Measurements from ENCODE around the gene ZDHHC21.
A peak's percentile ranks its signal among the peaks of the same experiment; 100 is the strongest.

The ZDHHC21 gene

GRCh38 chr9:14693251-14693861 lies at the start of gene ZDHHC21:
ZDHHC21 (minus strand) TSS chr9:14693432; CDS start chr9:14674340, 19,092 bp downstream.
- DNase-seq (ENCODE audit: extremely low read depth, low read depth), result no peak
- TF ChIP-seq CTCF (IDR thresholded peaks at IDR 0.05; ENCODE audit: low read depth, low read length, missing control alignments), result no peak
- peak within 1 kb of the TSS; percentile 62 for H3K4me3 ChIP-seq (replicated peaks; ENCODE audit: low read depth, low read length)

- no peak overlapping the region for H3K4me3 ChIP-seq (replicated peaks; ENCODE audit: low read depth, low read length)
- TF ChIP-seq CTCF (IDR thresholded peaks at IDR 0.05; ENCODE audit: low read depth, low read length, missing control alignments), result no peak
- DNase-seq (ENCODE audit: extremely low read depth, low read depth), result no peak
Measured at GRCh38 chr9:14741369-14741768, 48.1 kb upstream of the ZDHHC21 start.

- DNase-seq (ENCODE audit: extremely low read depth, low read depth), result no peak
Measured at GRCh38 chr9:14733133-14733532, 39.9 kb upstream of the ZDHHC21 start.

GRCh38 chr9:14731294-14731981 lies 38.2 kb upstream of the ZDHHC21 start:
- no peak overlapping the region for H3K4me3 ChIP-seq (replicated peaks; ENCODE audit: low read depth, low read length)
- TF ChIP-seq CTCF (IDR thresholded peaks at IDR 0.05; ENCODE audit: low read depth, low read length, missing control alignments), result no peak
- no peak for DNase-seq (ENCODE audit: extremely low read depth, low read depth)

More at GRCh38 chr9:14733133-14733532, 39.9 kb upstream of the ZDHHC21 start:
- no peak overlapping the region for H3K4me3 ChIP-seq (replicated peaks; ENCODE audit: low read depth, low read length)
- no peak for TF ChIP-seq CTCF (IDR thresholded peaks at IDR 0.05; ENCODE audit: low read depth, low read length, missing control alignments)

GRCh38 chr9:14730461-14730898 lies 37.2 kb upstream of the ZDHHC21 start:
- H3K4me3 ChIP-seq (replicated peaks; ENCODE audit: low read depth, low read length), result no peak overlapping the region
- no peak for TF ChIP-seq CTCF (IDR thresholded peaks at IDR 0.05; ENCODE audit: low read depth, low read length, missing control alignments)
- peak; percentile 25 for DNase-seq (ENCODE audit: extremely low read depth, low read depth)

GRCh38 chr9:14723301-14723700 lies 30.1 kb upstream of the ZDHHC21 start:
- TF ChIP-seq CTCF (IDR thresholded peaks at IDR 0.05; ENCODE audit: low read depth, low read length, missing control alignments), result no peak
- H3K4me3 ChIP-seq (replicated peaks; ENCODE audit: low read depth, low read length), result no peak overlapping the region
- DNase-seq (ENCODE audit: extremely low read depth, low read depth), result no peak

All from HFF-Myc (cell line).